GM19467 (cell line): Measurements from ENCODE around the gene LIPT1.
A peak's percentile ranks its signal among the peaks of the same experiment; 100 is the strongest.
"Not testable (repeated sequence)": the region's sequence is repeated elsewhere in the genome, so short reads cannot be mapped to it uniquely, and the experiment has no call there.

Source experiments
- ATAC-seq: cut with Tn5 transposase; IDR thresholded peaks from one replicate; pipeline ENCODE4 v1.9.1; 2021; ENCODE audit warnings: mild to moderate bottlenecking, moderate library complexity; ENCODE audit not compliant: unreplicated experiment

Gene LIPT1

DNA sequence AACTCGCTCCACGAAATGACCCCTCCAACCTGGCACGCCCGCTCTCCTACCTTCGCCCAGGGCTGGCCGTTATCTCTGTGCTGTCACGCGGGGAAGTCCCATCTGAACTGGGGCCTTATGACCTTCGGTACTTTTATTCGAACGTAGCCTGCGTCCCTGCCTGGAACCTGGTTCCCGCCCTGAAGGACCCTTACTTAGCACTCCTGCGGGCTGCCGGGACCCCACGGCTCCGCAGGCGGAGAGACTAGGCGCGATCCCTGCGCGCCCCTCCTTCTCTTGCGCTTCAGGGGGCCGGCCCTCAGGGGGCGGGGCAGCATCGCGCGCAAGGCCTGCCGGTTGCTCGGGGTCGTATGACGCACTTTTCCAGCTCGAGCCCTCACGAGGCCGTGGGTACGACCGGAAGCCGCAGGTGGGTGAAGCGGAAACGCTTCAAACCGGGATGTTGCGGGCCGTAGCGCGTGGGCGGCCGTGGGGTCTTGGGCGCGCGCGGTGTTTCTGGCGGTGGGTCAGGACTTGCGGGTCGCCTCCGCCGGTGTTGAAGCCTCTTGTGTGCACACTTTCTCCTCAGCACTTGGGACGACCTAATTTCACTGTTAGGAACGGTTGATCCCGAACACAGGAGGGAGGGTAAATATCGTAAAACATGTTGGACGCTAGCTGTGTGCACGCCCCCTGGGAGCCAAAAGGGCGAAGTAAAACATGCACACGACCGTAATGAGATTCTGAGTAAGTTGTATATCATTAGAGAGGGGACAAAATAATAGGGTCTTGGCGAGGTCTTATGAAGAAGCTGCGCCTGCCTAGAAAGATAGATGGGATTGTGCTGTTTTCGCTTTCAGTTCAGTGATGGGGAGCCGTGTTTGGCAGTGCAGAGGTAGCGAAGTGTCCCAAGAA, at the start of gene LIPT1, which contains the start of gene TSGA10:
Gene LIPT1 (plus strand): TSS at position 325 of the 894 bp plus-strand sequence. CDS start 6,991 bp downstream, outside the sequence.
Gene TSGA10 (minus strand): TSS at position 300 of the 894 bp plus-strand sequence. CDS start 45,503 bp downstream, outside the sequence.
- peak; percentile 96 for ATAC-seq

DNA sequence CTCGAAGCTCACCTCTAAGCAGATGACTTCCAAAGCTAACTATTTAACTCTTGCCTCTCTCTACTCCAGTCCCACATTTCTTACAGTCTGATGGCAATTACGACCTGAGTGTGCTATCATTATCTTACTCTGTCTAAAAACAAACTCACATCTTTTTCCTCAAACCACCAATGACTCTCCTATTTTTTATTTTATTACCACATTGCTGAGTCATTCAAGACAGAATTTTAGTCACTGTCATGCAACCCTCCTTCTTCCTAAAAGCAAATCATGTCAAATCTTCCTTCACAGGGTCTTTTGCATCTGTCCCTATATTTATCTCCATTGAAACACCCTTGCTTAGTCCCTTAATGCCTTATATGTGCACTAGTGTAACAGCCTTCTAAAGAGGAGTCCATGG, 47.9 kb upstream of the LIPT1 start:
- no peak for ATAC-seq

DNA sequence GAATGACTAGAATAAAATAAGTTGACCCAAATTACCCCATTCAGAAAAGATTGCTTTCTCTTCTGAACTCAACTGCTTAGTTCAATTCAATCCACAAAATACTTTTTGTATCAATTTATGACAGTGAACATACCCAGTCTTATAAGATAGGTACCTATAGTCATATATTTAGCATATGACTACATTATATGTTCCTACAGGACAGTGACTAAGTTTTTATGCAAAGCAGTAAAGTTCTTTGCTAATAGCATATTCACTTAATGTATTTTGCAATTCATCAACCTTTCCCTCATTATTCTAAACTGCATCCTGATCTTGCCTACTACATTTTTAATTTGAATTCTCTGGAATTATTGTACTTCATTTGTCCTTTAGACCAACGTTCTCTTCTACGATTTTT, 43.5 kb upstream of the LIPT1 start:
- ATAC-seq: no peak

DNA sequence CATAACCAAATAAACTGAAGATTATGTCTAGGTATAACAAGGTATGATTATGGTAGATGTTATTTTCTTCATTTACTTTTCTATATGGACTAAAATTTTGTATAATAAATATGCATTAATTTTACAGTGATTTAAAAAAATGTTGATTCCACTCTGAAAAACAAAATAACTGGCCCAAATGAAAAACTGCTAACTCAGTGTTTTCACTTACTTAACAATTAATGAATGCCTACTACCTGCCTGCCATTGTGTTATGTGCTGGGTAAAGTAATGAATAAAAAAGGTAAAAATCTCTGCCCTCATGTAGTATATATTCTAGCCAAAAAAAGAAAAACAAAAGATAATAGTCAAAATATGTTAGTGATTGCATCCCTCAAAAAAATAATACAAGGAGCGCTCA, 42.8 kb upstream of the LIPT1 start:
- ATAC-seq: no peak

DNA sequence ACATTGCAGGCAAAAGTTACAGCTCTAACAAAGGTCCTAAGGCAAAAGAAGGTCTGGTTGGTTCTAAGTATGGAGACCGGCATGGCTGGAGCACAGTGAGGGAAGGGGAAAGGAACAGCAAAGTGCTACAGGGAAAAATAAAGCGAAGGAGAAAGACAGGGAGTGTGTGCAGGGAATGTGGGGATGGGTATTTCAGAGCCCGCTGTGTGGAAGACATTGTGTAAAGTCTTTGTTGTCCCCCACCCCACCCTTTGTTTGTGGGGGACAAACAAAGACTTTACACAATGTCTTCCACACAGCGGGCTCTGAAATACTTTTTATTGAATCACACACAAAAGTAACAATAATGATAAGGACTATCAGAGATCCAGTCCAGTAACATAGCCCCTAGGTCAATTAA, 42.1 kb upstream of the LIPT1 start:
- no peak for ATAC-seq

- ATAC-seq: no peak
Observed at GRCh38 chr2:99127981-99128380, 26.8 kb upstream of the LIPT1 start.

DNA sequence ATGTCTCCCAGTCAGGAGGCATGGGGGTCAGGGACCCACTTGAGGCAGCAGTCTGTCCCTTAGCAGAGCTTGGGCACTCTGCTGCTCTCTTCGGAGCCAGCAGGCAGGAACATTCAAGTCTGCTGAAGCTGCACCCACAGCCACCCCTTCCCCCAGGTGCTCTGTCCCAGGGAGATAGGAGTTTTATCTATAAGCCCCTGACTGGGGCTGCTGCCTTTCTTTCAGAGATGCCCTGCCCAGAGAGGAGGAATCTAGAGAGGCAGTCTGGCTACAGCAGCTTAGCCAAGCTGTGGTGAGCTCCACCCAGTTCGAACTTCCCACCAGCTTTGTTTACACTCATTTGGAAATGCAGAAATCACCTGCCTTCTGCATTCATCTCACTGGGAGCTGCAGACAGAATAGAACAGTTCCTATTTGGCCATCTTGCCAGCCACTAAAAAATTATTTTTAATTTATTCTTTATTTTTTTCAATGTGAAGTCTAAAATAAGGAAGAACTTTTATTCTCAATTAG, 19.7 kb upstream of the LIPT1 start:
- not testable (repeated sequence) for ATAC-seq

- no peak for ATAC-seq
Observed at GRCh38 chr2:99139003-99139402, 15.8 kb upstream of the LIPT1 start.

DNA sequence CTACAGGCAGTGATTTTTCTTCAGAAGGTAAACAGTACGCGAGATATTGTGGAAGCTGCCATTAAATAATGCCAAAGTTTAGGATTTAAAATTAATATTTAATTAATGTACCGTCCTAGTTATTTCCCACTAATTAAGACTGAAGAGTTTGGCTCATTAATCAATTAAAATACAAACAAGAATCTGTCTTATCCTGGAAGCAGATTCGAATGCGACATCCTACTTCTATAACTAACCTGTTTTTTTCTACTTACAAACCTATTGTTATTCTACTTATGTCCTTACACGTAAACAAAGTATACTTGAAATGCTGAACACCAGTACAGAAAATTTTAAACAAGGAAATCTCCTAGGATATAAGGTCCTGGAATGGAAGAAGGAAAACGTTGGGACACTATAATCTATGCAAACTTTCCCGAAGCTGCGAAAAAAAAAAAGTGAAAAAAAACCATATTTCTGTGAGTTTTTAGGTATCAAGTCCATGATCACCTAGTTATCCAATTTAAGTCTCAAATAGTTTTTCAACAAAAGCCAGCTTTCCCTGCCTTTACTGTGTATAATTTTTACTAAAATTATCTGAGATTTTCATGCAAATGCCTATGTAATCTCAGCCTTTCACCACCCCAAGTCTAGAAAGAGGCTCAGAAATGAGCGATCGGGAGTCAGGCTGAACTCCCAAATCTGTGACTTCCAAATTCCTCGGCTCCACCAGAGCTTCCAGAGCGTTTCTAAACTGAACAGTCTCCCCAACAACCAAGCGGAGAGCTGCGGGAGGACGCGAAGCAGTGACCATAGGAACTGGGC, 14.5 kb upstream of the LIPT1 start:
- ATAC-seq: no peak

DNA sequence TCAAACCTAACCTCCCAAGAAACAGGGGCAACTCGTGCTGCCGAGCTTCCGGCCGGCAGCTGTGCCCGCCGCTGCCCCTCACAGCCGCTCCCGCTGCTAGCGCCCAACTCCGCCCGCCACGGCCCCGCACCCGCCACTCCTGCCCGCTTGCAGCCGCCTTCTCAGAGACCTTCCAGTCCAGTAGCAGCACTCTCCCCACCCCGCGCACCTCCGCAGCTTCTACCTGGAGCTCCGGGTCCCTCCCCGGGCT, 14.0 kb upstream of the LIPT1 start:
- peak; percentile 24 for ATAC-seq

DNA sequence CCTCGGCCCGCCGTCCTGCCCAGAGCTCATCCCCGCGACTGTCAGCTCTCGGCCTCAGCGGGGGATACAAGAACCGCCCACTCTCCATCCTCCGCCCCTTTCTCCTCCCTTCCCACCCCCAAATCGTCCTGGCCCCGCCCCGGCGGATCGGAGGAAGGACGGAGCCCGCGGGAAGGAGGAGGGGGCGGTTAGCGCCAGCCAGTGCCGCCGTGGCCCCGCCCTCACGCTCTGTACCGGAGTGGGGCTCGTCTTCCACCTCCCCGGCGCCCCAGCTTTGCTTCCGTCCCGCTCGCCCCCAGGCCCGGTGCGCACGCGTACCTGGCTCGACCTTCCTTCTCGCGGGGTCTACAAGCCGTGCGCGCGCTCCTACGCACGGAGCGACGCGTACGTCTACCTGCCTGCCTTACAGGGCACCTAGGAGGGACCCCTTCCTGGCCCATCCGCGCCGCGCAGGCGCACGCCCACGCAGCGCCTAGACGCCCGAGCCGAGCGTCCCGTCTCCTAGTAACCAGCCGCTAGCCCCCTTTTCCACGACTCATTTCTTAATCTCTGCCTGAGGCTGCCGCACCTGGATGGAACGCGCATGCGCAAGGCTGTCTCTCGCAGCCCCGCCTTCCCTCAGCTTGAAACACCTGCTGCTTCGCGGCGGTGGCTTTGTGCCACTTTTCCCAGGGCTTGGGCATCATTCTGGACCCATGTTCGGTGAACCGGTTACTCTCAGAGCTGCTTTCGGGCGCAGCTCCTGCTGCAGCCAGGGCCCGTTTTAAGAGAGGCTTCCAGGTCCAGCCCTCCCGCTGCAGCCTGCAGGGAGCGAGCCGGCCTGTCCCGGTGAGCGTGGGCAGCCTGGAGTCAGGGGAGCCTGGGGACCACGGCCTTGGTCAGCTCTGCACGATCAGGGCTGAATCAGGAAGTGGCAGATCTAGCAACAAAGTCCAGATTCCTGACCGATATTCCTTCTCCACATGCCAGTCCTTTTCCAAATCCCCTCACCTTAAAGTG, 13.4 kb upstream of the LIPT1 start, which contains the start of gene C2orf15:
Gene C2orf15 (plus strand): TSS at position 598 of the 999 bp plus-strand sequence. CDS start 8,852 bp downstream, outside the sequence.
- peak; percentile 89 for ATAC-seq

- ATAC-seq: no peak
Observed at GRCh38 chr2:99150706-99151105, 4.1 kb upstream of the LIPT1 start.

DNA sequence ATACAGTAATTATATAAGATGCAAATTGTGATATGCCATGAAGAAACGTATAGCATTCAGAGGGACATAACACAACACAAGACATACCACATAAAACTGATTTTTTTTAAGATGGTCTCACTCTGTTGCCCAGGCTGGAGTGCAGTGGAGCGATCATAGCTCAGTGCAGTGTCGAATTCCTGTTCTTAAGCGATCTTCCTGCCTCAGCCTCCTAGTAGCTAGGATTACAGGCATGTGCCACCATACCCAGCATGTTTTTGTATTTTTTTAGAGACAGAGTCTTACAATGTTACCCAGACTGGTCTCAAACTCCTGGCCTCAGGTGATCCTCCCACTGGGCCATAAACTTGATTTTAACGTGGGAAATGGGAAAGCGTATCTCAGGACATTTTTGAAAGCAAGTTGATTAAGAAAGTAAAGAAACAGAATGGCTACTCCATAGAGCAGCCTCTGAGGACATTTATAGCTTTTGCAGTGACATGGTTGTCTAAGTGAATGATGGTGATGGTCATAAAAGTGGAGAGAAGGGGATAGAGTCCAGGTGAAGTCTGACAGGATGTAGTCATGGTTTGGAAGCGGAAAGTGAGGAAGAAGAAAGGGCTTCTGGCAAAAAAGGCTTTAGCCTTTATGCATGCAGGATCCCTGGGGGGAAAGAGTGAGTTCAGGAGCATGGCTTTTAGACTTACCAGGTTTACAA, 2.4 kb upstream of the LIPT1 start:
- no peak for ATAC-seq

GRCh38 chr2:99153921-99154604, 704 bp upstream of the LIPT1 start:
- ATAC-seq: no peak

- no peak for ATAC-seq
Observed at GRCh38 chr2:99156891-99157290, 2.1 kb downstream of the LIPT1 start.

DNA sequence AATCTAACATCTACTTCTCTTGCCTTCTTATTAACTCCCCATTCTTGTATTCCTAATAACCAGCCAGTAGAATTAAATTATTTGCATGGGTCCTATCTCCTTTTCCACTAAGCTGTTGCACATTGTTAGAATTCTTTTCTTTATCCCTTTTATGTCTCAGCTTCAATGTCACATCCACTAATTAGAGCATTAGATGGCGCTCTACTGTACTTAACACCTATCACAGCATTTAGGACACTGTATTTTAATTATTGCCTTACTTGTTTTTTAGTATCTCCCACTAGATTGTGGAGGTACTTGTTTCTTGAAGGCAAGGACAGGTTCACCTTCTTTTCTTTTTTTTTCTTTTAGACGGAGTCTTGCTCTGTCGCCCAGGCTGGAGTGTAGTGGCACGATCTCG, 3.8 kb downstream of the LIPT1 start:
- ATAC-seq: no peak

DNA sequence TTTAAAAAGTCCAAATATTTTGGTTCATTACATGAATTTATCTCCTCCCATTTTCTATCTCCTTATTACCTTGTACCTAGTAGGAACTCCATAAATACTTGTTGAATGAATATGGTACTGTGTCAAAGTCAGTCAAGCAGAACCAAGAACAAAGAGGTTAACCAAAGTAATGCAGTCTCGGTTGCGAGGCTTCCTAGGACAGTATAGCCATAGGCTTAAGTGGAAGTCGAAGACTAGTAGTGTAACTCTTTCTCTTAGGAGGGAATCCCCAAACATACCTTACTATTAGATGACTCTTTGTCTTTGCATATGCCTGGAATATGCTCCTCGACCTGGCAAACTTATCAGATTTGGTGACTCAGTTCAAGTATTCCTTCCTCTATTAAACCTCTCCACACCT, 4.8 kb downstream of the LIPT1 start:
- ATAC-seq: no peak

GRCh38 chr2:99166218-99166617, 11.5 kb downstream of the LIPT1 start:
- no peak for ATAC-seq

- ATAC-seq: no peak
Observed at GRCh38 chr2:99169534-99169933, 14.8 kb downstream of the LIPT1 start.
